HG02763 (cell line): ENCODE measurements around the gene CAPN3.

Experiments
- ATAC-seq: cut with Tn5 transposase; IDR thresholded peaks from one replicate; pipeline ENCODE4 v1.9.1; 2021; ENCODE audit warnings: mild to moderate bottlenecking, moderate library complexity; ENCODE audit not compliant: unreplicated experiment

Gene CAPN3

DNA sequence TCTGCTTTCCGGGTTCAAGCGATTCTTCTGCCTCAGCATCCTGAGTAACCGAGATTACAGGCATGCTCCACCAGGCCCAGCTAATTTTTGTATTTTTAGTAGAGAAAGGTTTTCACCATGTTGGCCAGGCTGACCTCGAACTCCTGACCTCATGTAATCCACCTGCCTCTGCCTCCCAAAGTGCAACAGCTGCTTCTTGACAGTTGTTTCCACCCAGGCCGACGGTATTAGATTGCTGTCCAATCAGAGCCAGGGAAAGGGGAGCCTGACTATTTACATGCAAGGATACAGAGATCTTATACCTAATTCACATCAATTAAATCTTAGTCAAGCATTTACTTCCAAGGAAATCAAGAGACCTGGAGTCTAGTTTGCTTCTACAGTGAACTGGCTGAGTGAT is 4.0 kb upstream of the CAPN3 start:
- ATAC-seq: no peak

DNA sequence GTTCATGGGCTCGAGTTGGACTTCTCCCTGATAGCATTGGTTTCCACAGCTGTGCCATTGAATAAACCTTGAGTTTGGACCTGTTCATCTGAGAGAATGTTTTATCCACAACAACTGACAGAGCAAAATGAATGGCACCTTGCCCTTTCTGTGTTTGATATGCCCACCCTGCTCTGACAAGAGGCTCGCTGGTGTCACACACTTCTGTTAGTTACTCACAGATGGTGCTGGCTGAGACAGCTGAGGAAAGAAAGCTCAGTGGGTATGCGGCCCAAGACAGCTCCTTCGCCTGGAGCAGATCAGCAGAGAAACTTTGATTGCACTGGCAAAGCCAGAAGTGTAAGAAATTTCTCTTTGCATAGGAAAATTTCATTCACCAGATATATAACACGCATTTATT is 2.5 kb upstream of the CAPN3 start:
- ATAC-seq: no peak

DNA sequence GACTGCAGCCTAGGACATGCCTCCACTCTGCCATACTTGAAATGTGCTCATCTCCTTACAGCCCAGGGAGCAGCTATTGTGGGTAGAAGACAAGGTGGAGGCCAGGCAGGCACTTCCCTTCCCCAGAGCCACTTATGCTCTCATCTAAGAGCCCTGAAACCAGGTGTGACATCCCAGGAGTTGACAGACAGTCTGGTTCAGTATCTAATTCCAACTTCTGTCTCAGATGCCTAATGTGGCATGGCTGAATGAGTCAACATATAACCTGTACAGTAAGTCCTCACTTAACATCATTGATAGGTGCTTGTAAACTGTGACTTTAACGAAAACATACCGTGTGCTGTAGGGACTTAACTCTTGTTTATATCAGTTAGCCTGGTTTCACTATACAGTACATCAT is 1.2 kb upstream of the CAPN3 start:
- ATAC-seq: no peak

DNA sequence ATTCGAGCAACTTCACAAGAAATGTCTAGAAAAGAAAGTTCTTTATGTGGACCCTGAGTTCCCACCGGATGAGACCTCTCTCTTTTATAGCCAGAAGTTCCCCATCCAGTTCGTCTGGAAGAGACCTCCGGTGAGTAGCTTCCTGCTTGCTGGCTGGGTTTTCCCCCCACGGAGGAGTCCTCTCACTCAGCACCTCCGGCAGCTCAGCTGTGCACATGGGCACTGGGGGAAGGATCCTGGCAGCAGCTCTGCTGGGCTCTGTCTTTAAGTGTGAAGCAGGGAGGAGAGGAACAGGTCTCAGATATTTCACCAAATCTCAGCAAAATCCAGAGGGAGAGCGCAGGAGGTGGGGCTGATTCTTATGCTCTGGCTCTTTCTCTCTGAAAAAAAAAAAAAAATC is 684 bp downstream of the CAPN3 start:
- no peak for ATAC-seq

DNA sequence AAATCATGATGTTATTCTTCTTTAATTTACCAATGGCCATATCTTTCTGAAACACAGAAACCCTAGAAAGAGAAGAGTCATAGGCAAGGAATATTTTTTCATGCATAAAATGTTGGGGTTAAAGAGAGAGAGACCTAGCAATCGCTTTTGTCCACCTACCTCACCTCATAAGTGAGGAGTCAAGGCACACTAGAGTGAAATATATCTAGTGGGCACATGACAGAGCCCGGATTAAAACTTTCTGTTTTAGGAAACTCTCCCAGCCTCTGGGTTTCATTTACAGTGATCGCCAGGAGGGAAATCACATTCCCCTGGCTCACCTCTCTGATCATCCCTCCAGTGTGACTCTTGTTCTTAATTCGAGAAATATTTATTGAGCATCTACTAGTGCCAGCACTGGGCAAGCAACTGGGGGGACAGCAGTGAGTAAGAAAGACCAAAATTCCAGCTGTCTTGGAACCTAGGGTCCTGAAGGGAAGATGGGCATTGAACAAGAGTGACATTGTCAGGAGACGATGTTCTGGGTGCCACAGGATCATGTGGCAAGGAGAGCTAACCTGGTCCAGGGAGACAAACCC is 1.3 kb downstream of the CAPN3 start:
- no peak for ATAC-seq

DNA sequence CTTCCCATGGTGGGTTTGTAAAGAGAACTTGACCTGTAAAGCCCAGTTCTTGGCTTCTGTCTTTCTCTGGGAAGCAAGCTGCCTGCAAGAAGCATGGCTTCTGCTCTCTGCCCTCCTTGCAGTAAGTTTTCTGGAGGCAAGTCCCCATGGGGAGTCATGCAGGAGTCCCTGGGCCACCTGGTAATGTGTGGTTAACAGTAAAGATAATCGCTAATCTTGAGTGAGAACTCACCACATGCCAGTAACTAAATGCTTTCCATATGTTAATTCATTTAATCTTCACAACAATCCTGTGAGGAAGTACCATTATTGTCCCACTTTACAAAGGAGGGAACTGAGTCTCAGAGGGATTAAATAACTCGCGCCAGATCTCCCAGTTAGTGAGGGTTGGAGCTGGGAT is 4.2 kb downstream of the CAPN3 start:
- ATAC-seq: no peak

DNA sequence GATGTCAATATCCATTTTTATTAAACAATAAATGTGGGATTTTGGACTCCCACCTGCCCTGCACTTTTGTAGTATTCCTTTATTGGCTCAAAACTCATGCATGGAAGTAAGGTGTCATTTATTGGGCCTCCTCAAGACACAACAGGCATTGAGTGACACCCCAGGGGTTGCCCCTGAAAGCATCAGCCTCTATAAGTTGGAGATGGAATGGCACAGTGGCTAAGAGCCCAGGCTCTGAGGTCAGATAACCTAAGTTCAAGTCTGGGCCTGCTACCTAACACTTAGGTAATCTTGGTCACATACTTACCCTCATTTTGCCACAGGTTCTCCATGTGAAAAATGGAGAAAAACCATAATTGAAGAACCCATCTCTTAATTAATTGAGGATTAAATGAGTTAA is 4.6 kb downstream of the CAPN3 start:
- ATAC-seq: no peak

DNA sequence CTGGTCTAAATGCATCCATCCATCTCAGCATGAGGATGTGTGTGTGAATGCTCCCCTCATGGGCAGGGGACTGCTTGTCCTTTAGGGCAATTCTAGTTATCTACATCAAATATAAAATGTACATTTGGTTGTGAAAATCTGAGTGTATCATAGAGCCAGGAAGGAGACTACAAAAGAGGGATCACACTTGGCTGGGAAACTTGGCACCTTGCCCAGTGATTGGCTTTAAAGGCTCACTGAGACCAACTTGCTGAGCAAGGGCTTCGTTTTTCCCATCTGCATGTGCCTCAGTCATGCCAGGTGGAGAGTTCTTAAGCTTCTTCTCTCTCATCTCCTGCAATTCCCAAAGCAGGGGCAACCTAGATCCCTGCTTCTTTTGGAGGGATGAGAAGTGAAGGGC is 5.2 kb downstream of the CAPN3 start:
- ATAC-seq: no peak

DNA sequence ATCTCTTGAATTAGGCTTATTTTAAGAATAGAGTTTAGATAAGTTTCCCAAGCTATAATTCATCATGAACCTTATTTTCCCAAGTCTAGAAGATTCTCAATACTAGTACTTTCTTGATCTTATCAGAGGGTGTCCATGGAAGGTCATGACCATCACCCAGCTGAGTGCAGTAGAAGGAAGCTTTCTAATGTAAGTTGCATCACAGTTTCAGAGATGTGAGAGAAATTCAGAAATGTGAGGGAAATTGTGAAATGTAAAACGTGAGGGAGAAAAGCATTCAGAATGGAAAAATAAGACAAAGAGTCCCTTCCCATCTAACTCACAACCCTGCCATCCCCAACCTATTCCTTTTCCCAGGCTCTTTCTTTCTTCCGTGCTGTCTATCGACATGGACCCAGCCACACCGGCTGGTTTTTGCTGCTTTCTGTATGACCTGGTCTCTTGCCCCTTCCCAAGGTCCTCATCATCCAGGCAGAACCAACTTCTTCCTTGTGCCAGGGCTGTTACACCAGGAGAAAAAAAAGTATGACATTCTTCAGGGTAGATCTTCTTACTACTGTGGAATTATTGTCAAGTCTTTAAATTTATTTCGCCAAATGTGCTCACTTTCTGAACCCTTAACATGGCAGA is 6.7 kb downstream of the CAPN3 start:
- no peak for ATAC-seq

DNA sequence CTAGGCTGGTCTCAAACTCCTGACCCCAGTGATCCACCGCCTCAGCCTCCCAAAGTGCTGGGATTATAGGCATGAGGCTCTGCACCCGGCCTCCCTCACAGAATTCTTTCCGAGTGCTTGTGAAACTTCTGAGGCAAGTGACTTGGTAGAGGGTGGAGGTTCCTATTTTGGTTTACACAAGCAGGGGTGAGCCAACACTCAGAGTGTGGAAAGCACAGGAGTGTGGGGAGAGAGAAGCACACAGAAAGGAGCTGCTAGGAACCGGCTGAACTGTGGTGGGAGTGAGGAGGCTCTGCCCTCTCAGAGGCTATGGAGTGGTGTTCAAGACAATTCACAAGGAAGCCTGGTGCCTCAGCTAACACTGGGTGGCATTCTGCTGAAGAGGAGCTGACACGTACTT is 7.7 kb downstream of the CAPN3 start:
- no peak for ATAC-seq

DNA sequence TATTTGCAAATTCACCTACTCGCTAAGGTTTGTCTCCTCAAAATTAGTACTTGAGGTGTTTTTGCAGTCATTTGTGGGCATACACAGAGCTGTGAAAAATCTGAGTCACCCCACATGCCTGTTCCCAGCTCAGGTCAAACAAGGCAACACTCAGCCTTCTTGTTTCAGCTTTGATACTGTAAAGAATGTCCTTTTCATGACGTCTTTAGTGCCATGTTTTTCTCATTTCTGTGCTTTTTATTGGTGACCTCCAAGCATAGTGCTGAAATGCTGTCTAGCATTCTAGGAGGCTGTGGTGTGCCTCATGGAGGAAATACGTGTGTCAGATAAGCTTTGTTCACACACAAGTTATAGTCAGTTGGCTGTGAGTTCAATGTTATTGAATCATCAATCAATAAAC is 8.8 kb downstream of the CAPN3 start:
- ATAC-seq: no peak

DNA sequence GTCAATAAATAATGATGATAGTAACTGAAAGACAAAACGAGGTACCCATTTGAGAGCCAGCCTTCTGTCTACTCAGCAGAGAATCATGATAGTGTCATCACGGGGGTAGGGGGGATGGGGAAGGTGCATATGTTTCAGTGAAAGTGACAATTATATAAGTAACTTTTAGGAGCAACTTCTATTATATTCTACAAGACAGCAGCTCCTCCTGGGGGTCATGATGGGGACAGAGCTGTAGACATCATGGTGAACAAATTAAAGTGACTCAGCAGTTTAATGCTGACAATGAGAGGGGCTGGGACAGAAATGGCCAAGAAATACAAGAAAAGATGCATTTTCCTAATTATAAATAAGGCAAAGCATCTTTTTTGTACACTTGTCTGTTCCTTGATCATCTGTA is 11.8 kb downstream of the CAPN3 start:
- ATAC-seq: no peak

DNA sequence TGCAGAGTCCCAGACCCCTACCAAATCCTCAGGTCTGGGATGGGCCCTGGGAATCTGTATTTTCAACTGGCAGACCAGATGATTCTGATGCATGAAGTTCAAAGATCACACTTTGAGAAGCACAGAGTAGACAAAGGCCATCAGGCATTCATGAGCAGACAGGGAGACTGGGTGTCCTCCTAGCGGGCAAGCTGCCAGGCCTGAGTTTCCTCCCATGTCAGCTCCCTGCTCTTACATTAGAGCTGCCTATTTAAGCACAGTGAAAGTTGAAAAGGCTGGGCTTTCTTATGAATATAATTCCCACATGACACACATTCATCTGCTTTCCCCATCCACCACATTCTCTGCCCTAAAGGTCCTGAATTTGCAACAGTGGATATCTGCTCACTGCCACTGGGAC is 14.0 kb downstream of the CAPN3 start:
- no peak for ATAC-seq

DNA sequence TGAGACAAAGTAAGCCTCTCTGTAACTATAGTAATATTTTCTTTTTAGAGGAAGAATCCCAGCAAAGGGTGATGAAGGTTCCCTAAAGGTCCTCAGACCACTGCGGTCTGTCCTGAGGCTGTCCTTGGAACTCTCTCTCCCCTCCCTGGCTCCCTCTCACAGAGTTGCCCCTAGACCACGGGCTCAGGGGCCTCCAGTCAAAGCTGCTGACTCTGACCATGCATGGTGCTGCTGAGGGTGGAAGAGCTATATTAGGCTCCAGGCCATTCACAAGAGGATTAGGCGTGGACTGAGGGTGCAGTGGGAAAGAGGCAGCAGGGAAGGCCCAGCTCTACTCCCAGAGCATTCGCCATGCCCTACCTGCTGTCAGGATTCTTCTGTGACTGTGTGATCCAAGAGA is 14.6 kb downstream of the CAPN3 start:
- no peak for ATAC-seq

DNA sequence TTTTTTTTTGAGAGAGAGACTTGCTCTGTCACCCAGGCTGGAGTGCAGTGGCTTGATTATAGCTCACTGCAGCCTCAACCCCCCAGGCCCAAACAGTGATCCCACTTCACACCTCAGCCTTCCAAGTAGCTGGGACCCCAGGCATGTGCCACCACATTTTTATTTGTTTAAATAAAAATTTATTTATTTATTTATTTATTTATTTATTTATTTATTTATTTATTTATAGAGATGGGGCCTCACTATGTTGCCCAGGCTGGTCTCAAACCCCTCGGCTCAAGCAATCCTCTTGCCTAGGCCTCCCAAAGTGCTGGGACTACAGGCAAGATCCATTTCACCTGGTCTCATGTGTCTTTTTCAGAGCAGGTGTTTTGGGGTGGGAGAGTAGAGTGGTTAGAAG is 15.5 kb downstream of the CAPN3 start:
- no peak for ATAC-seq

DNA sequence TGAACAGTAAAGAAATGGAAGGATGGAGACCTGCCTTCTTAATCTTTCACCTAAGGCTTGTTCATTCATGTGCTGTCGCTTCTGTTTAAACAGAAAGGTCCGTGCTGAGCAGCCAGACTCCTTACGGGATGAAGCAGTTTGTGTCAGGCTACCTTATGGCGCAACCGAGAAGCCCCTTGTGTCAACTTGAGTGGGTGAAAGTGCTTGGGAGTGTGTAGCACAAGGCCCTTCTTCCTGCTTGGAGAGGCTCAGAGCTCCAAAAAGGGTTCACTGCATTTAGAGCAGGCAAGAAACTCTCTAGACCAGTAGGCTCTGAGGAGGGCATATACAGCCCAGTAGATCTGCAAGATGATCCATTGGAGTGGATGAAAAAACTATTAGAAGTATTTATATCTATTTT is 16.0 kb downstream of the CAPN3 start:
- ATAC-seq: no peak

DNA sequence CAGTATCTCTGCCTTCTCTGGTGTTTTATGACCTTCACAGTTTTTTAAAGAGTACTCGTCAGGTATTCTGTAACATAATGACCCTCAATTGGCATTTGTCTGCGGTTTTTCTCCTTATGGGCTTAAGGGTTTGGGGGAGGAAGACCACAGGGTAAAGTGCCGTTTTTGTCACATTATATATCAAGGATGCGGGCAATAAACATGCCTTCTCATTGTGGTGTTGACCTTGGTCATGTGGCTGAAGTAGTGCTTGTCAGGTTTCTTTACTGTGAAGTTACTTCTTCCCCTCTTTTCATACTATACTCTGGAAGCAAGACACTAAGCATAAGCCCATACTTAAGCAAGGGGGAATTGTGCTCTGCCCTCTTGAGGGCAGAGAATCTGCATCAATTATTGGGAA is 16.6 kb downstream of the CAPN3 start:
- ATAC-seq: no peak

DNA sequence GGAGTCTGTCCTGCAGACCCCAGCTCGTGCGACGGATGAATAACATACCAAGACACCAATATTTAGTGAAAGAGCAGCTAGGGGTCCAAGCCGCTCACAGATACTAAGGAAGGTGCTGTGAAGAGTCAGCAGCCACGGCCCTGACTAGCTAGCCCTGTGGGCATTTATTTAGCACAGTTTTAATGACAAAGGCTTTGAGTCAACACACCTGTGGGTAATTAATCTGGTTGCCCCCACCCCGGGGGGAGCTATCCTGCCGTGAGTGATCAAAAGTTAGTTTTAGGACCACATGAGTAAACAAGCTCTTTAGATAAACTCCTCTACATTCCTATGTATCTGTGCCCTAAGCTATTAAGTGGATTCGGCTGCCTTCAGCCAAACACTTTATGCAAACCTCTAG is 18.7 kb downstream of the CAPN3 start:
- ATAC-seq: no peak

DNA sequence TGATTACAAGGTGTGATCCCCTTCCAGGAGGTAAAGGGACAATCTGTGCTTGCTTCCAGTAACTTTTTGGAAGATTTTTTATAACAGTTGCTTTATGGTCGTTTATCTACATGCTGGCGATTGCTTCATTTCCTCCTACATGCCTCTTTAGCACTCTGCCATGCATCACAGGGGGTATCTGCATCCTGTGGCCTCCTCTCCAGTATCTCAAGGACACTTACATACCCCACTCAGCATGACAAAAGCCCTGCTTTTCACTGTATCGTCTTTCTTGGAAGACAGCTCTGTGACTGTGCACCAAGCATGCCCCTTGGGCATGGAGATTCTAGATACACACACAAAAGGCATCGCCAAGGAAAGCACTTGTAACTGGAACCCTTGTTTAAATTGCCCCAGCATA is 25.3 kb downstream of the CAPN3 start:
- no peak for ATAC-seq

DNA sequence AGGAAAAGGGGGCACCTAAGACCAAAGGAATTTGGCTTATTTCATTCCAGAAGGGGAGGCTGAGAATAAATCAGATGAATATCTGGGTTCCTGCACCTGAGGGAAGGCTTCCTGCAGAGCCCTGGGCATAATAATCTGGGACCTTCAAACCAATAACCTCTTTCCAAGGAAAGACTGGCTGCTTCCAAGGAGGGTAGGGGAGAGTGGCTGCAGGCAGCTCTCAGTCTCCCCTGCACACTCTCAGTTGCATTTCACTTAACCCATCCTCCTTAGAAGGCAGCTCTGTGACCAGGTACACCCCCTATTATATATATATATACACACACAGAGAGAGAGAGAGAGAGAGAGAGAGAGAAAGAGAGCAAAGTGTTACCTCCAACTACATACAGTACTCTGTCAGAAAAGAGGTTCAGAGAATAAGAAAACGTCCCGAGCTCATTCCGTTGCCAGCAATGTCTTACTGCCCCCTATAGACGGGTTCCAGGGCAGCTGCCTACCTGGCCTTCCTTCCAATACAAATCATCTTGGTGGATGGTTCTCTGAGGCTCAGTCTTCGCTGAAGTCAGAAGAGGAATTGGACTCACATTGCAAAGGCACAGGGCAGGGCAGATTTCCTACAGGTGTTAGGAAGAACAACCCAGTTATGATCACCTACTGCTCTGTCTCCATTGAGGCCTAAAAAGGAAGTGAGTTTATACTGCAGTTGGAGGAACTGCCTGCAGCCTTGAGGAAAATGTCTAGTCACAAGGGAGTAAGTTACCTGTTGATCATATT is 26.1 kb downstream of the CAPN3 start:
- ATAC-seq: no peak

DNA sequence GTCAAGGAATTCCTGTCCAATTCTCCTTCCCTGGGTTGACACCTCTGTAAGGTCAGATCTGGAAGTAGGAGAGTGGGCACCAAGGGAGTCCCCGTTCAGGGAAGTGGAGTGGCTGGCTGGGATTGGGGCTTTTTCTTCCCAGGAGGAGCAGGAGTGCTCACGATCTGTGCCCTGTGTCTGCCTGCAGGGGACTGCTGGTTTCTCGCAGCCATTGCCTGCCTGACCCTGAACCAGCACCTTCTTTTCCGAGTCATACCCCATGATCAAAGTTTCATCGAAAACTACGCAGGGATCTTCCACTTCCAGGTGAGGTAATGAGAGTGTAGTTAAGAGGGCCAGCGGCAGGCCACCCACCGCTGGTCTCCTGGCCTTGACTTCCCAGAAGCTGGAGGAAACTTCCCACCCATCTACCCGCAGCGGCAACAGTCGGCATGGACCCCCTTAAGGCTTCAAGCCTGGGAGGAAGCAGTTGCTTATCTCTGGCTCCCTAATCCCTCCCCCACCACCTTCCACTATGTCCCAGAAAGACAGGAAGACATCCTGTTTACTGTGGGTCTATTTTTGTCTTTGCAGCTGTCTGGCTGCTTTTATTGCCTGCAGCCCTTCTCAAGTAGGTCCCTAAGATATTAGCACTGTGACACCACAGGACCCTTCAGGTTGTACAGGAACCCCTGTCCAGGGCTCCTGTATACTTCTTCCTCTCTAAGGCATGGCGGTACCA is 26.8 kb downstream of the CAPN3 start:
- ATAC-seq: no peak

DNA sequence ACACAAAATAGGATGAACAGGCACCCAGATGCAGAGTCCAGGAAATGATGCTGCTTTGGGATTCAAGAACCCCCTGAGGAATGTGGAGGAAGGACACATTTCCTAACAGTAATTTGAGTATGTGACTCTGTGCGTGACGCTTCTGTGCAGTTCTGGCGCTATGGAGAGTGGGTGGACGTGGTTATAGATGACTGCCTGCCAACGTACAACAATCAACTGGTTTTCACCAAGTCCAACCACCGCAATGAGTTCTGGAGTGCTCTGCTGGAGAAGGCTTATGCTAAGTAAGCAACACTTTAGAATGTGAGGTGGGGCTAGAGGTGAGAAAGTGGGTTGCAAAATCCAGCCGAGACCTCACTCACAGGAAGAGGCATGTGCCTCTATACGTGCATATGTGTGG is 28.3 kb downstream of the CAPN3 start:
- no peak for ATAC-seq
